ENCODE results near the gene RPAP3.

DNA sequence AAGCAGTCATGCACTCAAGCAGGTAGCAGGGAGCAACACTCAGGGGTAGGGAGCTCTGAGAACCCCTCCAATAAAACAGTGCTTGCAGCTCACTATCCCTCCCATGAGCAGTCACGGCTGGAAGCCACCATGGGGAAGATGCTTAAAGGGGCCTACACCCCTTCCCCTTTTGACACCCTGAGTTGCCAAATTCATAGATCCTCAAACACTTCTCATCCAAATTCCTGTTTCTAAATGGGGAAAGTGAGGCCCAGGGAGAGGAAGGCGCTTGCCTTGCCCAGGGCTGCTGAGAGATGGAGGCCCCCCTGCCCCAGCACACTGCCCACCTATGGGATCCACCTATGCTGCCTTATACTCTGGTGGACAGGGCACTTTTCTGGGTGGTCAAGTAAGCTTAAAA lies 26.7 kb upstream of the RPAP3 start:
- TF ChIP-seq POLR2A (IDR thresholded peaks at IDR 0.05; ENCODE audit: low read length) (no peak), GATA1 (IDR thresholded peaks at IDR 0.05; ENCODE audit: low read depth, low read length) (no peak)

Measured in erythroblast (primary cell).